H1 (cell line): Measurements from ENCODE around the gene CUL2. TPM values are rescaled to one million over a fixed set of nuclear protein-coding genes. Genes with fewer than 3 reads are reported as not detected.

ENCODE experiments used
- RBBP5 ChIP-seq: IDR thresholded peaks from 2 replicates; pipeline ENCODE4 v1.7.1; 2012; ENCODE audit warnings: low read depth, mild to moderate bottlenecking, inconsistent platforms, low read length, moderate library complexity, borderline replicate concordance
- SP2 ChIP-seq: IDR thresholded peaks from 2 replicates; pipeline ENCODE4 v1.6.1; 2012; ENCODE audit warnings: mild to moderate bottlenecking, low read length, inconsistent platforms
- polyA plus RNA-seq, 7 experiments: library from polyadenylated mRNA; depleted of rRNA in 3 of 7; stranded (reverse) in 5 of 7; unstranded in 2 of 7; fragments of >200 nt in 5 of 7; fragments of 200-250 nt in 2 of 7; gene quantifications; 1 replicate in 5 of 7; 2 replicates in 1 of 7; 4 replicates in 1 of 7; pipeline versions ENCODE4 v1.2.1 to v1.2.3, GENCODE V29; 2011 to 2013; ENCODE audit warnings: missing spikeins in 2 of 7, mixed read lengths in 2 of 7
- total RNA-seq: library from RNA; stranded (reverse); fragmentation: NEBNext Ultra II Directional; extraction: Animal tissue kit (Norgen Biotek cat#: 25700); gene quantifications from 2 replicates; pipeline ENCODE4 v1.2.1, GENCODE V29; 2021

CUL2 gene
- total and polyA plus RNA-seq, 2 of the 8 experiments (the other 6 are each of a cell fraction or from before 2014, with no cell fraction given), result 10.2 to 43.1 TPM

DNA sequence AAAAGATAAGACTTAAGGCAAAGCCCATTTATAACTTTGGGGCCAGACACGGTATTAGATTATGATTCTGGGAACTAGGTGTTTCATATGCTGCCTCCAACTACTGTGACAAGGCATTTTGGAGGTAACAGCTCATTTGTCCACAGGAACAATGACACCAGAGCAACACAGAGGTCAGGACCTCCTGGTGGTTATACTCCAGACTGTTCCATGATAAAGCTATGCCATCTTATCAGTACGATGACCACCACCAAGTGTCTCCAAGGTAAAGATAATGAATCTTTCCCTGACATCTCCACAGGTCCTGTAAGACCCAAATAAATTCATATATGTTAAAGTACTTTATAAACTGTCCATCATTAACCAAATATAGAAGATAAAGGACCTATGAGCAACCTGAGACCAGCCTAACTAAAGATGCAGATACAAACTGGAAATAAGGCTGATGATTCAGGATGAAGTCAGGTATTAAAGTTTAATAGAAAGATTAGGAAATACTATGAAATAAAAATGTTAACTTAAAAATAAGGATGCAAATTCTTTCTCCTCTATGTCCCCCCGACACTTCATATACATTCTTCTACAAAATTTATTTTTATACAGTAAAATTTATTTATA, 26.2 kb downstream of the CUL2 start (continued):
- no peak for TF ChIP-seq RBBP5
- no peak for TF ChIP-seq SP2
